Thyroid gland (tissue), 4 donors: ENCODE results near the gene CKLF.

Source experiments
- CTCF ChIP-seq, 6 experiments: fragments of 200-600 bp in 3 of 6; fragments of 450-650 bp in 3 of 6; sonication (generic) in 3 of 6; IDR thresholded peaks; one replicate each; pipeline ENCODE4 v1.5.1; 2016 to 2019; ENCODE audit warnings: antibody characterized with exemption in 6 of 6, mild to moderate bottlenecking in 2 of 6, inconsistent platforms in 1 of 6, moderate library complexity in 1 of 6
- POLR2A ChIP-seq, 2 donors: fragments of 450-650 bp; IDR thresholded peaks; one replicate each; pipeline ENCODE4 v1.6.1; 2017; ENCODE audit warnings: antibody characterized with exemption in 2 of 2, mild to moderate bottlenecking in 2 of 2, moderate library complexity in 1 of 2

- peak; percentile 29 to 90 (median 57) for TF ChIP-seq CTCF (IDR thresholded peaks at IDR 0.05)
- no peak for TF ChIP-seq POLR2A (IDR thresholded peaks at IDR 0.05)
These were observed 52.2 kb downstream of the CKLF start, which contains the start of gene CMTM3 for GRCh38 chr16:66604376-66605176.
